COR-L47 (cell line): ENCODE measurements around the gene IRX5.

Experiments
- DNase-seq: peaks from one replicate; lab custom pipeline; 2025; lab: John Stamatoyannopoulos, UW

The IRX5 gene

DNA sequence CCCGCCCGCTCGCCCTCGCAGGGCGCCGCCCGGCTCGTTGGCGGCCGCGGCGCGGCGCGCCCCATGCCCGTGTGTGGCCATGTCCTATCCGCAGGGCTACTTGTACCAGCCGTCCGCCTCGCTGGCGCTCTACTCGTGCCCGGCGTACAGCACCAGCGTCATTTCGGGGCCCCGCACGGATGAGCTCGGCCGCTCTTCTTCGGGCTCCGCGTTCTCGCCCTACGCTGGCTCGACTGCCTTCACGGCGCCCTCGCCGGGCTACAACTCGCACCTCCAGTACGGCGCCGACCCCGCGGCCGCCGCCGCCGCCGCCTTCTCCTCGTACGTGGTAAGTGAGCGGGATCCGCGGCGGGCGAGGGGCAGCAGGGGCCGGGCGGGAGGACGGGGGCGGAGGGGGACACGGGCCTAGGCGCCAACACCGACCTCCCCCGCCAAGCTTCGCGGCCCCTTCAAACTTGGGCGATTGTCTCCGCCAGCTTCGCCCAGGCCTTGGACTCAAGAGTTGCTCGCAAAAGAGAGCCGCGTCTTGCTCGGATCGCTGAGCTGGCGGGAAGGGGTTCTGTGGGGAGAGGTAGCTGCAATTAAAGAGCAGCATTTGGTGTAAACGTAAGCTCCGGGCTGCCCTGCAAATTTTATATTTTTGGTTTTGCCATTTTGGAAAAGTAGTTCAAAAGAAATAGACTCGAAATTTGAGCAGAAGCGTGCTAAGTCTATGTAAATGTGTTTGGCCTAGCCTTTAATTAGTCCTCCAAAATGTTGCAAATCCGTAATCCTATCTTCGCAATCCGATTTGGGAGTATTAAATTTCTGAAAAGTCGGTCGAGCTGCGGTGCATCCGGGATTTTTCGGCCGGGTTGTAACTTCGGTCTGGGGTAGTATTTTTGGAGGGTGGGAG, 702 bp downstream of the IRX5 start:
- peak; percentile 39 for DNase-seq

- DNase-seq, result no peak
Observed at GRCh38 chr16:54932021-54932660, 1.5 kb downstream of the IRX5 start.

DNA sequence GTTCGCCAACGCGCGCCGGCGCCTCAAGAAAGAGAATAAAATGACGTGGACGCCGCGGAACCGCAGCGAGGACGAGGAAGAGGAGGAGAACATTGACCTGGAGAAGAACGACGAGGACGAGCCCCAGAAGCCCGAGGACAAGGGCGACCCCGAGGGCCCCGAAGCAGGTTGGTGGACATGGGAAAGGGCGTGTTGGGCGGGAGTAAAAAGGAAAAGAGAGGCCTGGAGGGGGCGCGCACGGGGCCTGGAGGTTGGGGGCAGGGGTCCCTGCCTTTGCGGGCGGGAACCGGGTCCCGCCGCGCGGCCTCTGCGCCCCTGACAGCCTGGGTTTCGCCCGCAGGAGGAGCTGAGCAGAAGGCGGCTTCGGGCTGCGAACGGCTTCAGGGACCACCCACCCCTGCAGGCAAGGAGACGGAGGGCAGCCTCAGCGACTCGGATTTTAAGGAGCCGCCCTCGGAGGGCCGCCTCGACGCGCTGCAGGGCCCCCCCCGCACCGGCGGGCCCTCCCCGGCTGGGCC, 2.1 kb downstream of the IRX5 start:
- no peak for DNase-seq

GRCh38 chr16:54933281-54934011, 2.8 kb downstream of the IRX5 start:
- no peak for DNase-seq

- no peak for DNase-seq
Observed at GRCh38 chr16:54934481-54935265, 4.0 kb downstream of the IRX5 start.

DNA sequence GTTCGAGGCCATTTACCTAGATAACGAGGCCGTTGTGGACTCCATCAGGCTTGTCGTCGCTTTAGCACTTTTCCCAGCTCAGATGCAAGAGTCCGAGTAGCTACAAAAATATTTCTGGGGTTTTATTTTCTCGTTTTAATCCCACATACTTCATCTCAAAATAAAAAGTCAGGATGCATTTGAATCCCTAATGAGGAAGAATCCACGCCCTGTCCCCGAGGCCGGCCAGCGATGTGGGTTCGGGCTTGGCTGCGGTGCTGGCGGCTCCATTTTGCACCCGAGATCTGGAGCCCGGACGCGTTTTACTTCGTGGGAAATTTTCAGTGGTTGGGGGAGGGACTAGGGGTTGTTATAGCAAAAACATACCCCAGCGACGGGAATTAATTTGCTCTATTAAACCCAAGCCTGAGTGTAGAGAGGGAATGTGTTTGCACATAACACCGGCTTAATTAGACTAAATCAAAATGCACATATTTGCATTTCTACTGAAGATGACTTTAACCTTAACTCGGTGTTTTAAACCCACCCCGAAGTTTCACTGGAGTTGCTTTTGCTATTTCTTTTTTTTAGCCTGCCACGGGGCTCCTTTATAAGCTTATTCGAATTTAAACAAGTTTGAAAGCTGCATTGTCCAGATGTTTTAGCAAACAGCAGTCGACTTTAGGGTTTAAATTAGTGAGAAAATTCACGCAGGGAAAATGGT, 4.8 kb downstream of the IRX5 start:
- no peak for DNase-seq

GRCh38 chr16:54936201-54936978, 5.7 kb downstream of the IRX5 start:
- DNase-seq, result no peak

- DNase-seq, result no peak
Observed at GRCh38 chr16:54936979-54937670, 6.5 kb downstream of the IRX5 start.

GRCh38 chr16:54937671-54938211, 7.1 kb downstream of the IRX5 start:
- DNase-seq, result no peak

- DNase-seq, result no peak
Observed at GRCh38 chr16:54938212-54939028, 7.8 kb downstream of the IRX5 start.

DNA sequence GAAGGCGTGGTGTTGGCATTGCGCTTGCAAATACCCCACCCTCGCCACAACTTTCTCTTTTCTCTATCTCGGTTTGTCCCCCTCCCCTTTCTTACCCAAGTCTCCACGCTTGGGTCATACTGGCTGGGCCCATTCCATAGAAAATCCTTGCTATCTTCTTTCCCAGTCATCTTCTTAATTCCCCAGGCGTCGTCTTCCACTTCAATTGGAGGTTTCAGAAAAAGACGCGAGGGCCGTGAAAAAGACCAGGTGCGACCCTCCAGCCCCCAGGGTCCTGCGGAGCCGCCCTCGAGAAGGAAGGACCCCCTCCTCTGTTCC, 8.3 kb downstream of the IRX5 start:
- DNase-seq, result no peak

DNA sequence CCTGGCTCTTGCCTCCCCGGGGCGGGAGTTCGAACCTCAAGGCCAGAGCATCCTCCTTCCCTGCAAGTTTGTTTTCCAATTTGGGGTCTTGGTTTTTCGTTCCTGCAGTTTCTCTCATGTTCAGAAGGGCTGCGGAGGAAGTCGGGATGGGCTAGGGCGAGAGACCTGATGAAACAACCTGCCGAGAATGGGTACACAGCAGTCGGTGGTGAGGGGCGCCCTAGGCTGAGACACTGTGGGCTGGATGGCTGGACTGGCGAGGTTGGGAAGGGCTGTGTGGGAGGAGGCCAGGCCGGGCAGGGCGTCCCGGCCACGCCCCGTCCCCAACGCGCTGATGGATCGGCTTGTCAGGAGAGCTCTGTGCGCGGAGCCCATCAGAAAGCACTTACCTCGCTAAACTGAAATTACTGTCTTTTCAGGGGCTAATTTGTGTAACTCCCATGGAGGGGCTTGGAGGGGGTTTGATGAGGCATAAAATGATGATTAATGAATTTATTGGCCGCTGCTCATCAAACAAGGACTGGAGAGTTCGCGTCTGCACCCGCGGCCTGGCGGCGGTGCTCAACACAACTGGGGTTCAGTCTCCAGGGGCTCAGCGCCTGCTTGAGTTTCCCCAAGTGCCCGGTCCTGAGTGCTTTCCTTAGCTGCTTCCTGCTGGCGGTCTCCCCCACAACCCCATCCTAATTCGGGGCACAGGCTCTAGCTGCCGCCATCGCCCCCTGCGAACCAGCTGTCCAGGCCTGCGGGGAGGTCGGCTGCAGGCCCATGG, 9.0 kb downstream of the IRX5 start:
- no peak for DNase-seq

DNA sequence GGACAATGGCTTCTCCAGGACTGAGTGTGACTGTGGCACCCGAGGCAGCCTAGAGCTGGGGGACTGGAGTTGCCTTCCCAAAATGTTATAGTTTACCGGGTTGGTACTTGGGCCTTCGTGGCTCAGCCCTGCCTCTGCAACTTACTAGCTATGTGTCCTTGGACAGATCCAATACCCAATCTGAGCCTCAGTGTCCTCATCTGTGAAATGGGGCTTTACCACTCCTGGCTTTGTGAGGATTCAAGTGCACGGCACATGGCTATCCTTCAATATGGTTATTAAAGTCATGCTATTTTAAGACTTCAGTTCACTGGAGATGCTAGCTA, 9.6 kb downstream of the IRX5 start:
- DNase-seq, result no peak

DNA sequence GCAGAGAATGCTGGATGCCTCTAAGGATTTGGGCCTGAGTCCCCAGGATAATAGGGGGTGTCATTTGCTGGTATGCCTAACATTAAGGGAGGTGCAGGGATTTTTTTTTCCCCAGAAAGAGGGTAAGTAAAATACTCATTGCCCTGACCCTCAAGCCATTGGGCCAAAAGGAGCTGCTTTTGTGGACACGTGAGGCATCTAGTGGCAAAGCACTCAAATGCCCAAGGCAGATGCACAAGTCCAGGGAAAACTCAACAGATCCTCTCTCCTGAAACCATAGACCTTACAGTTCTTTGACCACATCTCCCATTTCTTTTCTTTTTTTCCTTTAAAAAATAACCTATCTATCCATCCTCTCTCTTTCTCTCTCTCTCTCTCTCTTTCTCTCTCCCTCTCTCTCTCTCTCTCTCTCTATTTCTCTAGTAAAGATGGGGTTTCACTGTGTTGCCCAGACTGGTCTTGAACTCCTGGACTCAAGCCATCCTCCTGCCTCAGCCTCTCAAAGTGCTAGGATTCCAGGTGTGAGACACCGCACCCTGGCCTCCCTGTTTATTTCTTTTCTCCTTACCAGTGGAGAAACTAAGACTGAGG, 11.8 kb downstream of the IRX5 start:
- DNase-seq, result no peak

DNA sequence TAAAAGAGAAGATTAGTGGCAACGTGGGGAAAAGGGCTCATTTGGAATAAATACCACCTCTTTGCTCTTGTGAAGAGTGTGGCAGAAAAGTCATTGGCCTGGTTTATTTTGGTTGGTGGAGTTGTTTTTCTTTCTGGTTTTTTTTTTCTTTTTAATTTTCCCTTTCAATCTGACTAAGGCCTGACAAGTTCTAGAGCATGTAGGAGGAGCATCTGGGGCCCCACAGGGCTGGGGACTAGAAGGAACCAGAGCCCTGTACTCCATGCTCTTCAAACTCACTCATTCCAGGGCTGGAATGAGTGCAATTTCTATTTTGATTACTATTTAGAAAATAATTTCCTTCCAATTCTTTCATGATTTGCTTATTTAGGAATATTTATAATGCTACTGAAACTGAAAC, 13.3 kb downstream of the IRX5 start:
- DNase-seq, result no peak

DNA sequence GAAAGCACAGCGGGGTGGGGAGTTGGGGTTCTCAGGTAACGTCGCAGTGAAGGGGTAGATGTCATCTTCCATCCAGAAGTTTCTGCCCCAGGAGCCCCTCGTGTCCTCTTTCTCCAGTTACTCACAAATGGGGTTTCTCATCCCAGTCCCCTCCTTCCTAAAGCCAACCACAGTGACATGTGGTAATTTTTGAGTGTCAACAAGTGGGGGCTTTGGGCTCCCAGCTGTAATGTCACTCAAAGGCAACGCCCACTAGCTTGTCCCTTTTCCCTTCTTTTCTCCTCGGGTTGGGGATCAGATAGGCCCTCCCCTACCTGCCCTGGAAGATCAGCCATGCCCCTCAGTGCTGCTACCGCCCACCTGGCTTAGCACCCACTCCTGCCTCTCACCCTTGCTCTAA, 14.4 kb downstream of the IRX5 start:
- no peak for DNase-seq

DNA sequence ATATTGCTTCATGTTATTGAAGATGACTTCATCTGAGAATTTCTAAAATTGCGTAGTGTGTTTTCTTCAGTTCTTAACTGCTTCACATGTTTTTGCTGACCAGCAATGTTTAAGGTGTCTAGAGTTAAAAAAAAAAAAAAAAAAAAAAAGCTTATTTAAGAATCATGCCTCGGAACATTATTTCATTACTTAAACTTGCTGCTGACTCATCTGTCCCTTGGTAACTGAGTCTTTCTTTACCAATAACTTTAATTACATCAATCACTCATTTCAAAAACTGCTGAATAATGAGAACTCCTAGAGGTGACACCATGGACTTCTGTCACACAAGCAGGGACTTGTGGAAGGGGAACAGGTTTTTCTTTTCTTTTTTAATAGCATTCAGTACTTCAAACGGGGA, 16.2 kb downstream of the IRX5 start:
- DNase-seq, result no peak

- no peak for DNase-seq
Observed at GRCh38 chr16:54947616-54948015, 17.0 kb downstream of the IRX5 start.
